GM12878 (cell line): ENCODE data around the gene UXS1. TPM values are rescaled to one million over a fixed set of nuclear protein-coding genes. Genes with fewer than 3 reads are reported as not detected.

Experiments
- ATAC-seq: fragments of 200-7000 bp; cut with Tn5 transposase; 3 replicates; pipeline ENCODE4 v1.9.1; 2020; ENCODE audit warnings: mild to moderate bottlenecking, moderate library complexity
- BruUV-seq: library from RNA; stranded (reverse); fragments of 400-500 nt; replicated peaks from 2 replicates; lab custom pipeline; 2021; lab: Mats Ljungman, UMichigan
- CTCF ChIA-PET: fragments of 300-600 bp; sonication (Branson Sonifier 250); formaldehyde crosslinking; extraction: SDS; loops from one replicate; lab custom pipeline; 2021; ENCODE audit warnings: inconsistent platforms; lab: Yijun Ruan, JAX
- POLR2A ChIA-PET: fragments of 350-600 bp; formaldehyde crosslinking; extraction: SDS; loops from one replicate; lab custom pipeline; 2021; ENCODE audit warnings: inconsistent platforms; lab: Charles Lee
- RAD21 ChIA-PET: fragments of 300-600 bp; sonication (Branson Sonifier 250); formaldehyde crosslinking; loops from one replicate; lab custom pipeline; 2023; ENCODE audit warnings: antibody characterized with exemption; ENCODE audit not compliant: unreplicated experiment; lab: Charles Lee
- SMC1A ChIA-PET: fragments of 300-600 bp; sonication (Branson Sonifier 250); formaldehyde crosslinking; loops from one replicate; lab custom pipeline; 2023; ENCODE audit not compliant: unreplicated experiment, uncharacterized antibody; lab: Charles Lee
- DNase-seq: peaks from one replicate; pipeline ENCODE4 v3.0.0-alpha.2; 2011; ENCODE audit warnings: low read depth, low spot score
- FAIRE-seq: peaks from 3 replicates; lab custom pipeline; 2011; peaks lifted over from hg19 to GRCh38; lab: Jason Lieb, UNC
- H2AFZ ChIP-seq: 2 replicates; pipeline ENCODE4 v1.6.0; 2011; ENCODE audit warnings: low read depth, low read length, control low read depth; ENCODE audit not compliant: control insufficient read depth
- H3K27ac ChIP-seq: 2 replicates; pipeline ENCODE4 v1.5.1; 2011; ENCODE audit warnings: control low read depth; ENCODE audit not compliant: control insufficient read depth, insufficient read depth
- H3K27me3 ChIP-seq, 2 experiments: replicated peaks in 1 of 2; 2 replicates each; pipeline versions ENCODE4 v1.6.0 to v1.6.1; 2011; ENCODE audit warnings: low read length in 1 of 2; ENCODE audit not compliant: control insufficient read depth in 2 of 2, insufficient read depth in 2 of 2
- H3K36me3 ChIP-seq, 2 experiments: 2 replicates each; pipeline ENCODE4 v1.5.1; 2011; ENCODE audit warnings: low read length in 1 of 2; ENCODE audit not compliant: control insufficient read depth in 2 of 2, insufficient read depth in 2 of 2
- H3K4me1 ChIP-seq: 2 replicates; pipeline ENCODE4 v1.6.1; 2011; ENCODE audit warnings: mild to moderate bottlenecking, low read length, moderate library complexity, mixed read lengths; ENCODE audit not compliant: control insufficient read depth, insufficient read depth
- H3K4me2 ChIP-seq: 2 replicates; pipeline ENCODE4 v1.6.0; 2011; ENCODE audit warnings: control low read depth; ENCODE audit not compliant: control insufficient read depth, insufficient read depth
- H3K4me3 ChIP-seq: fragments of 200-600 bp; sonication (generic); 2 replicates; pipeline ENCODE4 v1.5.1; 2016
- H3K79me2 ChIP-seq: 2 replicates; pipeline ENCODE4 v1.6.0; 2011; ENCODE audit warnings: low read length; ENCODE audit not compliant: control insufficient read depth, insufficient read depth
- H3K9ac ChIP-seq: 2 replicates; pipeline ENCODE4 v1.8.0; 2011; ENCODE audit warnings: low read length, control low read depth, mixed read lengths; ENCODE audit not compliant: control insufficient read depth, insufficient read depth
- H3K9me3 ChIP-seq: replicated peaks from 3 replicates; pipeline ENCODE4 v1.5.1; 2011; ENCODE audit warnings: mild to moderate bottlenecking, low read length; ENCODE audit not compliant: control insufficient read depth, insufficient read depth
- H4K20me1 ChIP-seq: 2 replicates; pipeline ENCODE4 v1.6.0; 2011; ENCODE audit not compliant: control insufficient read depth, insufficient read depth
- BHLHE40 ChIP-seq, 2 experiments: fragments of 450-650 bp in 1 of 2; IDR thresholded peaks; 2 replicates each; pipeline ENCODE4 v1.6.1; 2011 to 2017; ENCODE audit warnings: low read depth in 2 of 2, borderline replicate concordance in 1 of 2, improper control_type of control experiment in 1 of 2, low read length in 1 of 2, mild to moderate bottlenecking in 1 of 2
- BMI1 ChIP-seq: fragments of 450-650 bp; IDR thresholded peaks from 2 replicates; pipeline ENCODE4 v1.6.1; 2016; ENCODE audit warnings: mild to moderate bottlenecking, moderate library complexity, borderline replicate concordance
- CHD2 ChIP-seq: IDR thresholded peaks from 2 replicates; pipeline ENCODE4 v1.6.1; 2011; ENCODE audit warnings: low read depth, low read length, improper control_type of control experiment, borderline replicate concordance
- CREB1 ChIP-seq: IDR thresholded peaks from 2 replicates; pipeline ENCODE4 v1.6.1; 2012; ENCODE audit warnings: low read depth, mild to moderate bottlenecking, inconsistent platforms
- CUX1 ChIP-seq: IDR thresholded peaks from 2 replicates; pipeline ENCODE4 v1.6.1; 2012; ENCODE audit warnings: improper control_type of control experiment, low read depth, low read length; ENCODE audit not compliant: insufficient replicate concordance
- DPF2 ChIP-seq: fragments of 450-650 bp; IDR thresholded peaks from 2 replicates; pipeline ENCODE4 v1.6.1; 2017; ENCODE audit warnings: mild to moderate bottlenecking
- IRF3 ChIP-seq: fragments of 450-650 bp; IDR thresholded peaks from 2 replicates; pipeline ENCODE4 v1.6.1; 2014; ENCODE audit warnings: mild to moderate bottlenecking
- KDM1A ChIP-seq: fragments of 200-600 bp; sonication (generic); IDR thresholded peaks from 2 replicates; pipeline ENCODE4 v1.6.1; 2016; ENCODE audit warnings: borderline replicate concordance
- KLF5 ChIP-seq: fragments of 450-650 bp; IDR thresholded peaks from 2 replicates; pipeline ENCODE4 v1.6.1; 2014; ENCODE audit warnings: mild to moderate bottlenecking; ENCODE audit not compliant: partially characterized antibody
- RB1 ChIP-seq: fragments of 450-650 bp; formaldehyde crosslinking; IDR thresholded peaks from 2 replicates; pipeline ENCODE4 v1.6.1; 2017; ENCODE audit warnings: mild to moderate bottlenecking, borderline replicate concordance
- SMARCA5 ChIP-seq: fragments of 450-650 bp; IDR thresholded peaks from 2 replicates; pipeline ENCODE4 v1.6.1; 2017; ENCODE audit warnings: mild to moderate bottlenecking
- SUZ12 ChIP-seq: fragments of 200-600 bp; sonication (generic); IDR thresholded peaks from one replicate; pipeline ENCODE4 v1.6.1; 2018; ENCODE audit warnings: antibody characterized with exemption, mild to moderate bottlenecking; ENCODE audit not compliant: unreplicated experiment
- TCF12 ChIP-seq: IDR thresholded peaks from 2 replicates; pipeline ENCODE4 v1.6.1; 2011; ENCODE audit warnings: low read depth, mild to moderate bottlenecking, low read length
- WRNIP1 ChIP-seq: IDR thresholded peaks from 2 replicates; pipeline ENCODE4 v1.6.1; 2011; ENCODE audit warnings: low read depth, low read length, improper control_type of control experiment, borderline replicate concordance
- WGBS: methylation state at CpG from one replicate; pipeline ENCODE4 v1.1.6; 2016; ENCODE audit warnings: low lambda C conversion rate; ENCODE audit not compliant: insufficient replicate concordance, insufficient coverage; ENCODE audit errors: missing lambda C conversion rate; 5-methylcytosine and 5-hydroxymethylcytosine counted together
- in situ Hi-C: fragments of 300-500 bp; cut with MboI; formaldehyde crosslinking; loops from 9 replicates; pipeline ENCODE4 v1.14.3; 2018; ENCODE audit warnings: mixed read lengths
- intact Hi-C: fragments of 100-400 bp; cut with micrococcal nuclease; formaldehyde crosslinking; loops from one replicate; pipeline ENCODE4 v1.14.2; 2022; ENCODE audit not compliant: unreplicated experiment
- polyA plus RNA-seq, 11 experiments: library from polyadenylated mRNA; depleted of rRNA in 4 of 11; unstranded in 6 of 11; stranded (reverse) in 5 of 11; fragments of >200 nt; fragmentation: Nextera tagmentation in 4 of 11; fragmentation: Illumina TruSeq in 1 of 11; extraction: Ambion mirVana in 4 of 11; extraction: Trizol in 1 of 11; gene quantifications; 1 replicate in 1 of 11; 2 replicates in 10 of 11; pipeline versions ENCODE4 v1.2.1 to v1.2.3, GENCODE V29; 2011 to 2016; ENCODE audit warnings: inconsistent platforms in 2 of 11, missing spikeins in 2 of 11, low read depth in 1 of 11
- total RNA-seq, 4 experiments: library from RNA; depleted of rRNA in 3 of 4; stranded (reverse); fragments of >200 nt in 3 of 4; fragmentation: Illumina TruSeq in 1 of 4; extraction: Trizol in 1 of 4; gene quantifications; 2 replicates each; pipeline versions ENCODE4 v1.2.1 to v1.2.3, GENCODE V29; 2013 to 2021

UXS1 gene
- total and polyA plus RNA-seq, 10 of the 15 experiments (the other 5 are each of a cell fraction or from before 2014, with no cell fraction given) = 6.0 to 25.4 (median 24.0) TPM

- TF ChIP-seq IRF3 = no peak
- no peak for TF ChIP-seq SMARCA5
These were observed 79.9 kb downstream of the UXS1 start (continued) for GRCh38 chr2:106114166-106114565.

GRCh38 chr2:106113361-106113966 is 80.6 kb downstream of the UXS1 start:
- ATAC-seq (no peak), FAIRE-seq (no peak), DNase-seq (no peak)
- TF ChIP-seq KLF5 (no peak), CHD2 (no peak), KDM1A (no peak), TCF12 (no peak), CUX1 (no peak), SUZ12 (no peak), BHLHE40 (IDR thresholded peaks at IDR 0.05; ENCODE audit: borderline replicate concordance in 1 of 2, low read depth in 2 of 2, low read length in 1 of 2) (no peak), BMI1 (no peak), DPF2 (no peak), RB1 (no peak), CREB1 (no peak), SMARCA5 (no peak), WRNIP1 (no peak)
- no peaks in the 10 kb centered on the region for H3K4me1 ChIP-seq
- 100% methylated on average over 13 of the region's 13 CpGs for WGBS
- ChIA-PET CTCF (interaction anchor here (0.6 to 1.4 kb wide), 3 partner anchors 8 to 642 kb away, joined by 3 to 5 read pairs (median 3); no protein-coding TSS in a partner anchor), SMC1A (no interaction called here), POLR2A (no interaction called here), RAD21 (no interaction called here)
- no peak overlapping the region for H2AFZ ChIP-seq
- intact Hi-C loops = no loop called here
- H3K36me3 ChIP-seq = peaks cover 5 to 18% of the 10 kb centered on the region in 2 experiments
- no peak overlapping the region for H3K4me3 ChIP-seq
- BruUV-seq = no TSS peak
- H3K27me3 ChIP-seq = no peaks in the 10 kb centered on the region
- no peak overlapping the region for H3K27ac ChIP-seq
- in situ Hi-C loops = no loop called here
- no peak overlapping the region for H3K9ac ChIP-seq
- no peaks in the 10 kb centered on the region for H4K20me1 ChIP-seq
- no peaks in the 10 kb centered on the region for H3K79me2 ChIP-seq
- no peak overlapping the region for H3K4me2 ChIP-seq
- H3K9me3 ChIP-seq = no peaks in the 10 kb centered on the region
